Gastroesophageal sphincter (tissue), 3 donors: ENCODE data around the gene TBX3.

ENCODE experiments used
- CTCF ChIP-seq, 4 experiments: fragments of 200-600 bp in 2 of 4; fragments of 450-650 bp in 2 of 4; sonication (generic) in 1 of 4; IDR thresholded peaks; one replicate each; pipeline ENCODE4 v1.5.1; 2017 to 2019; ENCODE audit warnings: antibody characterized with exemption in 4 of 4, mild to moderate bottlenecking in 2 of 4, moderate library complexity in 2 of 4
- EP300 ChIP-seq: sonication (generic); formaldehyde crosslinking; IDR thresholded peaks from one replicate; pipeline ENCODE4 v1.6.1; 2017; ENCODE audit warnings: antibody characterized with exemption, mild to moderate bottlenecking

GRCh38 chr12:114648711-114649110 lies 35.3 kb downstream of the TBX3 start:
- TF ChIP-seq CTCF (IDR thresholded peaks at IDR 0.05) (no peak), EP300 (no peak)
